Liver (tissue), 10 donors: ENCODE results near the gene SLC27A5. TPM values are rescaled to one million over a fixed set of nuclear protein-coding genes. Genes with fewer than 3 reads are reported as not detected.
"Not testable (repeated sequence)": the region's sequence is repeated elsewhere in the genome, so short reads cannot be mapped to it uniquely, and the experiment has no call there.

ENCODE experiments used
- DNase-seq: peaks from one replicate; pipeline ENCODE4 v3.0.0-alpha.2; 2017; ENCODE audit warnings: low spot score
- H3K27ac ChIP-seq, 2 donors: one replicate each; pipeline ENCODE4 v1.7.0; 2013; ENCODE audit warnings: inconsistent platforms in 2 of 2, low read length in 2 of 2, control low read depth in 1 of 2, low read depth in 1 of 2, mild to moderate bottlenecking in 1 of 2
- H3K27me3 ChIP-seq, 4 donors: one replicate each; pipeline versions ENCODE4 v1.6.1 to v1.7.0; 2013; ENCODE audit warnings: low read length in 3 of 4, inconsistent platforms in 1 of 4, mild to moderate bottlenecking in 1 of 4, moderate library complexity in 1 of 4; ENCODE audit not compliant: control insufficient read depth in 4 of 4, insufficient read depth in 4 of 4
- H3K36me3 ChIP-seq, 4 donors: one replicate each; pipeline versions ENCODE4 v1.6.1 to v1.7.0; 2013; ENCODE audit warnings: low read length in 3 of 4, mild to moderate bottlenecking in 3 of 4, low read depth in 1 of 4, moderate library complexity in 1 of 4; ENCODE audit not compliant: control insufficient read depth in 4 of 4, insufficient read depth in 3 of 4
- H3K4me1 ChIP-seq, 4 donors: one replicate each; pipeline versions ENCODE4 v1.6.1 to v1.7.0; 2013; ENCODE audit warnings: low read length in 3 of 4, mild to moderate bottlenecking in 3 of 4, moderate library complexity in 1 of 4; ENCODE audit not compliant: control insufficient read depth in 4 of 4, insufficient read depth in 4 of 4
- H3K4me3 ChIP-seq, 3 donors: one replicate each; pipeline versions ENCODE4 v1.6.1 to v1.7.0; 2013; ENCODE audit warnings: low read length in 3 of 3, control low read depth in 1 of 3, low read depth in 1 of 3, mild to moderate bottlenecking in 1 of 3
- H3K9ac ChIP-seq, 2 donors: one replicate each; pipeline ENCODE4 v1.7.0; 2013; ENCODE audit warnings: low read length in 2 of 2, mild to moderate bottlenecking in 2 of 2, moderate library complexity in 2 of 2, control low read depth in 1 of 2, low read depth in 1 of 2
- H3K9me3 ChIP-seq, 4 donors: one replicate each; pipeline versions ENCODE4 v1.6.1 to v1.7.0; 2013; ENCODE audit warnings: low read length in 3 of 4; ENCODE audit not compliant: control insufficient read depth in 4 of 4
- ATF3 ChIP-seq: IDR thresholded peaks from 2 replicates; pipeline ENCODE4 v1.6.1; 2016; ENCODE audit warnings: antibody characterized with exemption
- CTCF ChIP-seq: fragments of 150-350 bp; IDR thresholded peaks from 2 replicates; pipeline ENCODE4 v1.5.1; 2017; ENCODE audit warnings: improper control_type of control experiment, low read depth, low read length; ENCODE audit not compliant: missing input control
- EGR1 ChIP-seq, 2 donors: IDR thresholded peaks; 2 replicates each; pipeline ENCODE4 v1.6.1; 2016 to 2018; ENCODE audit warnings: antibody characterized with exemption in 2 of 2, low read depth in 2 of 2
- FOXA2 ChIP-seq: IDR thresholded peaks from 2 replicates; pipeline ENCODE4 v1.6.1; 2016; ENCODE audit warnings: antibody characterized with exemption
- GABPA ChIP-seq, 2 donors: IDR thresholded peaks in 1 of 2; conservative IDR thresholded peaks in 1 of 2; 2 replicates each; pipeline ENCODE4 v1.6.1; 2016; ENCODE audit warnings: antibody characterized with exemption in 2 of 2, mild to moderate bottlenecking in 1 of 2, moderate library complexity in 1 of 2
- MAX ChIP-seq: IDR thresholded peaks from 2 replicates; pipeline ENCODE4 v1.6.1; 2016; ENCODE audit warnings: antibody characterized with exemption
- NR2F2 ChIP-seq: IDR thresholded peaks from 2 replicates; pipeline ENCODE4 v1.6.1; 2016; ENCODE audit warnings: antibody characterized with exemption
- REST ChIP-seq: IDR thresholded peaks from 2 replicates; pipeline ENCODE4 v1.6.1; 2016; ENCODE audit warnings: antibody characterized with exemption, mild to moderate bottlenecking
- SP1 ChIP-seq: IDR thresholded peaks from 2 replicates; pipeline ENCODE4 v1.6.1; 2018; ENCODE audit warnings: antibody characterized with exemption, mild to moderate bottlenecking
- YY1 ChIP-seq: IDR thresholded peaks from 2 replicates; pipeline ENCODE4 v1.6.1; 2016; ENCODE audit warnings: antibody characterized with exemption, mild to moderate bottlenecking
- WGBS: extraction: QIAGEN DNeasy Blood & Tissue Kit; methylation state at CpG from one replicate; pipeline ENCODE4 v1.1.7; 2013; 5-methylcytosine and 5-hydroxymethylcytosine counted together
- polyA plus RNA-seq, 2 donors: library from polyadenylated mRNA; stranded (reverse) in 1 of 2; unstranded in 1 of 2; fragments of 200-250 nt in 1 of 2; fragments of >200 nt in 1 of 2; fragmentation: Nextera tagmentation in 1 of 2; extraction: Ambion mirVana in 1 of 2; gene quantifications; one replicate each; pipeline versions ENCODE4 v1.2.1 to v1.2.3, GENCODE V29; 2013 to 2015
- small RNA-seq: library from RNA; depleted of rRNA; stranded (forward); fragments of <200 nt; gene quantifications from one replicate; pipeline ENCODE3, GENCODE V24; 2014
- total RNA-seq, 2 donors: library from RNA; depleted of rRNA; stranded (reverse); fragments of >200 nt; gene quantifications; one replicate each; pipeline ENCODE4 v1.2.3, GENCODE V29; 2014
- donor health status: healthy.
- donor health status: healthy.
- donor health status: healthy.
- donor health status: healthy.
- donor health status: healthy.

Gene SLC27A5
- total and polyA plus RNA-seq, 4 donors: 31.9 to 395 (median 321) TPM

GRCh38 chr19:58450856-58451357 is 60.9 kb downstream of the SLC27A5 start:
- DNase-seq: no peak
- peaks cover 0 to 2% (median 0%) of the 10 kb centered on the region in 4 donors for H3K9me3 ChIP-seq
- no peak overlapping the region for H3K9ac ChIP-seq
- WGBS: 5% methylated on average over 11 of the region's 11 CpGs
- H3K4me1 ChIP-seq: peaks cover 0 to 16% (median 8%) of the 10 kb centered on the region in 4 donors
- peaks cover 0 to 12% (median 4%) of the 10 kb centered on the region in 4 donors for H3K36me3 ChIP-seq
- peak overlapping the region; percentile 9 to 91 (median 80) for H3K4me3 ChIP-seq
- TF ChIP-seq FOXA2: no peak
- no peak for TF ChIP-seq CTCF
- no peak for TF ChIP-seq ATF3
- TF ChIP-seq EGR1 (IDR thresholded peaks at IDR 0.05; ENCODE audit: low read depth in 2 of 2): no peak
- no peak for TF ChIP-seq MAX
- no peak for TF ChIP-seq GABPA (IDR thresholded peaks at IDR 0.05 in 1 of 2, conservative IDR thresholded peaks at IDR 0.05 in 1 of 2)
- TF ChIP-seq NR2F2: no peak
- no peak for TF ChIP-seq SP1
- no peak for TF ChIP-seq YY1
- no peak for TF ChIP-seq REST
- no peak overlapping the region for H3K27ac ChIP-seq
- no peaks in the 10 kb centered on the region for H3K27me3 ChIP-seq

GRCh38 chr19:58449980-58450379 is 61.8 kb downstream of the SLC27A5 start:
- H3K27ac ChIP-seq, H3K9me3 ChIP-seq, H3K9ac ChIP-seq, H3K27me3 ChIP-seq, H3K4me3 ChIP-seq, H3K36me3 ChIP-seq, DNase-seq: not testable (repeated sequence)
- 54% methylated on average over 5 of the region's 5 CpGs for WGBS
- peaks cover 0 to 16% (median 8%) of the 10 kb centered on the region in 4 donors for H3K4me1 ChIP-seq

GRCh38 chr19:58448860-58449259 is 62.9 kb downstream of the SLC27A5 start:
- not testable (repeated sequence) for H3K9ac ChIP-seq, H3K27ac ChIP-seq, DNase-seq, H3K9me3 ChIP-seq, H3K4me3 ChIP-seq, H3K27me3 ChIP-seq, H3K36me3 ChIP-seq
- H3K4me1 ChIP-seq: peaks cover 0 to 16% (median 8%) of the 10 kb centered on the region in 4 donors
- 70% methylated on average over 3 of the region's 3 CpGs for WGBS

Small RNA genes within 50 kb of the gene (small RNA-seq; reads per million reads assigned to genes)
- 0.09 reads per million for gene MIR6807
- not detected for gene RN7SL525P
- not detected for gene RN7SL693P
- not detected for gene RNU6-1337P

Other genes starting within 250 kb of the SLC27A5 start
- gene ZNF8, start 233.0 kb downstream of the SLC27A5 start, total RNA-seq: 1 to 10 TPM; 2.7 to 4.6 TPM
- under 1 TPM; 0.37 to 0.50 TPM for gene ZNF8, start 233.0 kb downstream of the SLC27A5 start, polyA plus RNA-seq
- 10 to 100 TPM; 21.4 to 28.0 TPM for gene ERVK3-1, start 206.6 kb downstream of the SLC27A5 start, total RNA-seq
- gene ERVK3-1, start 206.6 kb downstream of the SLC27A5 start, polyA plus RNA-seq: 10 to 100 TPM; 17.6 to 31.7 TPM
- 1 to 10 TPM; 3.1 to 3.5 TPM for gene ZSCAN22, start 185.0 kb downstream of the SLC27A5 start, total RNA-seq
- under 1 TPM; 0.88 to 0.89 TPM for gene ZSCAN22, start 185.0 kb downstream of the SLC27A5 start, polyA plus RNA-seq
- 100 to 1,000 TPM; 521 to 838 TPM for gene A1BG, start 158.5 kb downstream of the SLC27A5 start, total RNA-seq
- gene A1BG, start 158.5 kb downstream of the SLC27A5 start, polyA plus RNA-seq: 1,000 to 10,000 TPM; 1,221 to 2,157 TPM
- gene ZNF497, start 149.2 kb downstream of the SLC27A5 start, total RNA-seq: 1 to 10 TPM; 1.1 to 4.4 TPM
- gene ZNF497, start 149.2 kb downstream of the SLC27A5 start, polyA plus RNA-seq: 1 to 10 TPM in 1 of 2 donors, under 1 TPM in 1; 0.60 to 1.4 TPM
- gene ZNF837, start 131.0 kb downstream of the SLC27A5 start, total RNA-seq: 1 to 10 TPM; 2.1 to 3.6 TPM
- gene ZNF837, start 131.0 kb downstream of the SLC27A5 start, polyA plus RNA-seq: 1 to 10 TPM in 1 of 2 donors, under 1 TPM in 1; 0.54 to 2.6 TPM
- 1,000 to 10,000 TPM in 1 of 2 donors, 100 to 1,000 TPM in 1; 657 to 1,403 TPM for gene RPS5, start 124.7 kb downstream of the SLC27A5 start, total RNA-seq
- gene RPS5, start 124.7 kb downstream of the SLC27A5 start, polyA plus RNA-seq: 100 to 1,000 TPM; 229 to 600 TPM
- not detected for gene RNF225, start 116.3 kb downstream of the SLC27A5 start, total RNA-seq
- not detected for gene RNF225, start 116.3 kb downstream of the SLC27A5 start, polyA plus RNA-seq
- 10 to 100 TPM in 1 of 2 donors, 1 to 10 TPM in 1; 9.4 to 12.6 TPM for gene ZNF584, start 103.3 kb downstream of the SLC27A5 start, total RNA-seq
- 10 to 100 TPM in 1 of 2 donors, 1 to 10 TPM in 1; 3.6 to 10.6 TPM for gene ZNF584, start 103.3 kb downstream of the SLC27A5 start, polyA plus RNA-seq
- 1 to 10 TPM; 1.3 to 2.0 TPM for gene ZNF132, start 71.8 kb downstream of the SLC27A5 start, total RNA-seq
- gene ZNF132, start 71.8 kb downstream of the SLC27A5 start, polyA plus RNA-seq: under 1 TPM; 0.64 to 0.72 TPM
- 1 to 10 TPM; 3.8 to 4.9 TPM for gene ZNF324B, start 60.4 kb downstream of the SLC27A5 start, total RNA-seq
- 1 to 10 TPM in 1 of 2 donors, under 1 TPM in 1; 0.53 to 1.9 TPM for gene ZNF324B, start 60.4 kb downstream of the SLC27A5 start, polyA plus RNA-seq
- 1 to 10 TPM; 8.4 TPM for gene ZNF324, start 44.9 kb downstream of the SLC27A5 start, total RNA-seq
- gene ZNF324, start 44.9 kb downstream of the SLC27A5 start, polyA plus RNA-seq: 1 to 10 TPM; 2.3 to 2.6 TPM
- gene ZNF446, start 35.6 kb downstream of the SLC27A5 start, total RNA-seq: 1 to 10 TPM; 2.8 to 4.6 TPM
- gene ZNF446, start 35.6 kb downstream of the SLC27A5 start, polyA plus RNA-seq: 1 to 10 TPM; 3.3 to 4.8 TPM
- 1 to 10 TPM; 2.1 to 3.2 TPM for gene ZBTB45, start 7.8 kb upstream of the SLC27A5 start, total RNA-seq
- 1 to 10 TPM; 2.2 to 4.0 TPM for gene ZBTB45, start 7.8 kb upstream of the SLC27A5 start, polyA plus RNA-seq
- gene TRIM28, start 32.1 kb upstream of the SLC27A5 start, total RNA-seq: 100 to 1,000 TPM in 1 of 2 donors, 10 to 100 TPM in 1; 80.5 to 157 TPM
- gene TRIM28, start 32.1 kb upstream of the SLC27A5 start, polyA plus RNA-seq: 10 to 100 TPM; 47.1 to 88.0 TPM
- 10 to 100 TPM; 58.0 to 69.5 TPM for gene CHMP2A, start 43.1 kb upstream of the SLC27A5 start, total RNA-seq
- gene CHMP2A, start 43.1 kb upstream of the SLC27A5 start, polyA plus RNA-seq: 100 to 1,000 TPM in 1 of 2 donors, 10 to 100 TPM in 1; 97.1 to 107 TPM
- 10 to 100 TPM; 12.1 to 30.7 TPM for gene UBE2M, start 46.6 kb upstream of the SLC27A5 start, total RNA-seq
- 10 to 100 TPM in 1 of 2 donors, 1 to 10 TPM in 1; 7.6 to 23.4 TPM for gene UBE2M, start 46.6 kb upstream of the SLC27A5 start, polyA plus RNA-seq
- gene MZF1, start 61.3 kb upstream of the SLC27A5 start, total RNA-seq: 10 to 100 TPM in 1 of 2 donors, 1 to 10 TPM in 1; 9.3 to 21.1 TPM
- 1 to 10 TPM; 4.9 to 8.2 TPM for gene MZF1, start 61.3 kb upstream of the SLC27A5 start, polyA plus RNA-seq